Stomach smooth muscle (tissue), 2 donors: Measurements from ENCODE around the gene AK8.

Source experiments
- H3K27ac ChIP-seq: one replicate; pipeline ENCODE4 v1.7.0; 2013; ENCODE audit warnings: mild to moderate bottlenecking, low read length, inconsistent platforms
- H3K27me3 ChIP-seq, 2 donors: one replicate each; pipeline ENCODE4 v1.7.0; 2013; ENCODE audit warnings: low read length in 2 of 2; ENCODE audit not compliant: insufficient read depth in 2 of 2, control insufficient read depth in 1 of 2
- H3K36me3 ChIP-seq, 2 donors: one replicate each; pipeline ENCODE4 v1.7.0; 2013; ENCODE audit warnings: low read length in 2 of 2; ENCODE audit not compliant: control insufficient read depth in 2 of 2, insufficient read depth in 2 of 2
- H3K4me1 ChIP-seq: one replicate; pipeline ENCODE4 v1.7.0; 2013; ENCODE audit warnings: low read length; ENCODE audit not compliant: control insufficient read depth, insufficient read depth
- H3K4me3 ChIP-seq, 2 donors: one replicate each; pipeline ENCODE4 v1.7.0; 2013; ENCODE audit warnings: low read length in 2 of 2
- H3K9ac ChIP-seq, 2 donors: one replicate each; pipeline ENCODE4 v1.7.0; 2013; ENCODE audit warnings: low read length in 2 of 2, mild to moderate bottlenecking in 1 of 2
- H3K9me3 ChIP-seq, 2 donors: one replicate each; pipeline ENCODE4 v1.7.0; 2013; ENCODE audit warnings: low read length in 2 of 2; ENCODE audit not compliant: control insufficient read depth in 2 of 2
- donor health status: healthy.
- donor health status: Pancreatic carcinoma.

AK8 gene

DNA sequence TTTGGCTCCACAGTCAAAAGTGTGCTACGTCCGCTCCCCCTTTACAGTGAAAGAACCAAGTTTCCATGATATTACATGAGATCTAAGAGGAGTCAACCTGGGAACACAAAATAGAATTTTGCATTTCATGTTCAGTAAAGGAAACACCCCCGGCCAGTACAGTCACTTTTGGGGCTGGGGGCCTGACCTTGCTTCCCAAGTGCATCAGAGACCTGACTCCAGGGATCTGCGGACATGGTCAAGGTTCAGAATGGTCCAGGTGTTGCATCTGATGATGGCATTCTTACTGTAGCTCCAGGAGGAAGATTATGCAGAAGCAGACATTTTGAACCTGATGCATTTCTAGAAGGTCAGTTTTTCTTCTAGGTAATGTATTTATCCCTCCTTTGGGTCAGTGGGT is 39.8 kb downstream of the AK8 start:
- no peak overlapping the region for H3K9ac ChIP-seq

DNA sequence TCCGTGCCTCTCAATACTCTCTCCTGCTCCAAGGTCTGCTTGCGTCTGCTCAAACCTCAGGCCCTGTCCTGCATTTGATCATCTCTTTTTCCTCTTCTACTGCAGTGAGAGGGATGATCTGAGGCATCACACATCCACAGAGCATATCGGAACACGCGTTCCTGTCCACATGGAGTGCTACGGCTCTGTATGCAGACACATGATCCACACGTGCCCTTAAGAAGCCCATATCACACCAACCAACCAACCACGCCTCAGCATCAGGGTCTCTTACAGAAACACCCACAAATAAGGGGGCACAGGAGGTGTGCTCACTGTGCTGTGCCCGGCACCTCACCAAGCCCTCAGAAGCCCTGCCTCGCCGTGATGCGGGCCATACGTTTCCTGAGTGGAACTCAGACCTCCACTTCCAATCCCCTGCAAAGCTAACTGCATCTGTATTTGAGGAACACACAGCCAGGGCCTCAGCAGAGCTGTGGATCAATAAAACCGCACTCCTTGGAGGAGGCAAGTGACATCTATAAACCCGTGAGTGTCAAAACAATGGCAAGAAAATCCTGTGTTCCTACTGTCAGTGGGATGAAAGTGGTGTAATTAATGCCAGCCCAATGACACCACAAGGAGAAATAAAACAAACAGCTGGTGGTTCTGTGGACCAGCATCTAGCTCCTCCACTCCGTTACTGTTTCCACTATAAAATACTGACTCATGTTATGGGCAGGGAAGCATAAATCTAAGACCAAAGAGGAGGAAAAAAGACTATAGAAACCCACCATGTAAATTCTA is 40.4 kb downstream of the AK8 start:
- H3K27ac ChIP-seq = no peak overlapping the region
- H3K4me1 ChIP-seq = no peaks in the 10 kb centered on the region
- no peak overlapping the region for H3K4me3 ChIP-seq
- H3K9me3 ChIP-seq = no peaks in the 10 kb centered on the region
- H3K9ac ChIP-seq = no peak overlapping the region
- no peaks in the 10 kb centered on the region for H3K27me3 ChIP-seq
- no peaks in the 10 kb centered on the region for H3K36me3 ChIP-seq

More for the DNA sequence above, 39.8 kb downstream of the AK8 start:
- Histone ChIP-seq H3K4me3 (no peak overlapping the region), H3K36me3 (no peaks in the 10 kb centered on the region), H3K27ac (no peak overlapping the region), H3K9me3 (no peaks in the 10 kb centered on the region), H3K4me1 (no peaks in the 10 kb centered on the region), H3K27me3 (no peaks in the 10 kb centered on the region)

DNA sequence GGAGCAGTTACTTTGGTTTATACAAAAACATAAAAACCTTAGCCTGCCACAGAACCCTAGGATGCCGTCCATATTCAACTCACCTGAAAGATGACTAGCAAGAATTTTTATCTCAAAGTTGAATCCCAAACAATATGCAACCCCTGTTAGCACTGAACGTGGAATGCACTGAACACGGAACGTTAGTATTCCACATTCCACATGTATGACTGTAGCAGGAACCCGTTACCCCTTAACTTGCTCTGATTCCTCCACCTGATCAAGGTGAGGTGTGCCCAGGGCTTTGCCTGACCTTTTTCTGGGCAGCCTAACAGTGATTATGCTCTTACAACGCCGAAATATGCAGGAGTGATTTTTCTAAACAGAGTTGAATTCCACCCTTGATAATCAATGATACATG is 43.7 kb downstream of the AK8 start:
- H3K9ac ChIP-seq = no peak overlapping the region
- no peaks in the 10 kb centered on the region for H3K27me3 ChIP-seq
- H3K36me3 ChIP-seq = no peaks in the 10 kb centered on the region
- no peak overlapping the region for H3K4me3 ChIP-seq
- no peaks in the 10 kb centered on the region for H3K4me1 ChIP-seq
- no peaks in the 10 kb centered on the region for H3K9me3 ChIP-seq
- H3K27ac ChIP-seq = no peak overlapping the region

DNA sequence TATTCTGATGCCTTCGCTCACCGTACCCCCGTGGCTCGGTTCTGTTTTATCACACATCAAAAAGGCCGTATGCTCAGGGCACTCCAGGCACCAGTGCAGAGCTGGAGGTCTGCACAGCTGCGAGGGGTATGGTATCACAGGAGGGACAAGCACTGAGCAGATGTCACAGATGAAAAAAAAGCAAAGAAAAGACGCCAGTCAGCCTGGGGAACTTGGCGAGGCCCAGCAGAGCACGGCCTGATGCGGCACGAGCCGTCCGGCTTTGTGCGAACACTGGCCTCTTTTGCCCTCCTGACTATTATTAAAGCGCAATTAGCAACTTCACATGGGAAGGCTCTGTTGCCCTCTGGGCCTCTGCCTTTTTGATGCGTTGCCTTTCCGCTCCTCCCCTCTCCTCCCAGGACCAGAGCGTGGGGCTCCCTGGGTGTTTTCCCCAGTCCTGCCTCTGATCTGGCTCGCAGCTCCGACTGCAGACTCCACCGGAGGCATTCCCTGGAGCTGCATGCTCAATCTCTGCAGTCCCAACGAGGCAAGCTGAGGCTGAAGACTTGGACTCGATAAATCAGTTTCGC is 44.4 kb downstream of the AK8 start:
- Histone ChIP-seq H3K27me3 (no peaks in the 10 kb centered on the region), H3K36me3 (no peaks in the 10 kb centered on the region), H3K27ac (no peak overlapping the region), H3K4me3 (no peak overlapping the region), H3K9ac (no peak overlapping the region), H3K9me3 (no peaks in the 10 kb centered on the region), H3K4me1 (no peaks in the 10 kb centered on the region)

DNA sequence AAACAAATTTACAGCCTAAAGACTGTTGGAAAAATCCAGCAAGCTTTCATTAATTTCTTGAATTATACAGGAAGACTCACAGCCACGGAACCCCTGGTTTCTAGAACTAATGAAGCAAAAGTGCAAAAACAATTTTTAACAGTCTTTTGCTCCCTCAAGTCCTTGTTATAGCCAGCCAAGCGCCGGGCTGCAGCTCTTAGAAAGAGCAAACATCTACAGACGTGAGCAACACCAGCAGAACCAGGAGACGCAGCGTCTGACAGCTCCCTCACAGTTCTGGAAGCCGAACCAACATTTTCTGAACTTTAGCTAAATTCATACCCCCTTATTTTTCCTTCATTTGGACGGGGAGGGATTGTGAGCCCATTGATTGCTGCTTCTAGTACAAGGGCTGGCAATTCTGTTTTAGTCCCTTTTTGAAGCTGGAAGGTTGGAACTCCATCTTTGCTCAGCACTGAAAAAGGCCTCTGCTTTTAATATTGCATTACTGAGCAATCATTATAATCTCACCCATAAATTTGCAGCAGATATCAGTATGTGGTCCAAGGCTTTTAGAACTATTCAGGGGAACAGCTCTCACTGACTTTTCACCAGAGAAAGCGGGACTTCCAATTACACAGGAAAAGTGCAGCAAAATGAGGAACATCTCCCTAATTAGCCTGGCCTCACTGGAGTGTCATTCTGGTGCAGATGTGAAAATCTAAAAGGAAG is 45.8 kb downstream of the AK8 start:
- Histone ChIP-seq H3K27ac (no peak overlapping the region), H3K9ac (no peak overlapping the region), H3K9me3 (no peaks in the 10 kb centered on the region), H3K4me3 (no peak overlapping the region), H3K4me1 (no peaks in the 10 kb centered on the region), H3K36me3 (no peaks in the 10 kb centered on the region), H3K27me3 (no peaks in the 10 kb centered on the region)

DNA sequence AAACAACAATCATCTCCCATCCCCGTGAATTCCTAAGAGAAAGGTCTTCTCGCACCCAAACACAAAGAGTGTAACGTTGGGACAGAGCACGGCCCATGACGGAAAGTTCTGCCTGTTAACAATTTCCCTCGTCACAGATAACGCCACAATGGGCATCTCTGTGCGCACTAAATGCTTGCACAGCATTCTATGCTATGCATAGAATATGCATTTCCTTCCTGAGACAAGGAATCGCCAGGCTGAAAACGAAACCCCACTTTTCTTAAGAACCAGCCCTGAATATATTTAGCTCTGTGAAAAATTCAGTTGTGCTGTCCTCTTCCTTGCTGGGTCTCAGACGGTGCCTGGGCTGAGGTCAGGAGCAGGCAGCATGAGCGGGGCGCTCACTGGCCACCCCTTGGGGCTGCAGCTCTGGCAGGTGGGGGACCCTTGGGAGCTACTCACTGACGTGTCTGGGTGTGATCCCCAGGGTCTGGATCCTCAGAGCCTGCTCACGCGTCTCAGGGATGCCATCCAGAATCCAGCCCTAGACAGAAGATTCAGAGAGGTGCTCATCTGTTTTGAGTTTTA is 49.8 kb downstream of the AK8 start:
- no peaks in the 10 kb centered on the region for H3K9me3 ChIP-seq
- no peak overlapping the region for H3K27ac ChIP-seq
- no peaks in the 10 kb centered on the region for H3K27me3 ChIP-seq
- H3K4me1 ChIP-seq = no peaks in the 10 kb centered on the region
- no peaks in the 10 kb centered on the region for H3K36me3 ChIP-seq
- H3K9ac ChIP-seq = no peak overlapping the region
- no peak overlapping the region for H3K4me3 ChIP-seq

DNA sequence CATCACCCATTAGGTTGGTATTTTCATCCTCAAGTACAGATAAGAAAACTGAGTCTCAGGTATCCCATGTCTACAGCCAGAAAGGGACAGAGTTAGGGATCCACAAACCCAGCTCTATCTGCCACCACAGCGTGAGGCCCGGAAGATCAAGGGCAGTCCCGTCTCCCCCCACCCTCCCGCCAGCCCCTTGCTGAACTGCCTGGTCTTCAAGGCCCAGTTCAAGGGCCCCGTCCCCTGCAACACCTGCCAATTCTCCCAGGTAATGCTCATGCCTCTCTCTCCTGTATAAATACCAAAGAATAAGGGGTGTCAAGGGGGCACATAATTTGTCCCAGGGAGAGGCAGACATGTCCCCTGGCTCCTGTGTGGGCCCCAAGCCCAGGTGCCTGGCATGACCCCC is 50.7 kb downstream of the AK8 start:
- H3K4me3 ChIP-seq = no peak overlapping the region
- no peaks in the 10 kb centered on the region for H3K9me3 ChIP-seq
- no peaks in the 10 kb centered on the region for H3K4me1 ChIP-seq
- H3K27me3 ChIP-seq = no peaks in the 10 kb centered on the region
- no peak overlapping the region for H3K27ac ChIP-seq
- H3K36me3 ChIP-seq = no peaks in the 10 kb centered on the region
- H3K9ac ChIP-seq = no peak overlapping the region

DNA sequence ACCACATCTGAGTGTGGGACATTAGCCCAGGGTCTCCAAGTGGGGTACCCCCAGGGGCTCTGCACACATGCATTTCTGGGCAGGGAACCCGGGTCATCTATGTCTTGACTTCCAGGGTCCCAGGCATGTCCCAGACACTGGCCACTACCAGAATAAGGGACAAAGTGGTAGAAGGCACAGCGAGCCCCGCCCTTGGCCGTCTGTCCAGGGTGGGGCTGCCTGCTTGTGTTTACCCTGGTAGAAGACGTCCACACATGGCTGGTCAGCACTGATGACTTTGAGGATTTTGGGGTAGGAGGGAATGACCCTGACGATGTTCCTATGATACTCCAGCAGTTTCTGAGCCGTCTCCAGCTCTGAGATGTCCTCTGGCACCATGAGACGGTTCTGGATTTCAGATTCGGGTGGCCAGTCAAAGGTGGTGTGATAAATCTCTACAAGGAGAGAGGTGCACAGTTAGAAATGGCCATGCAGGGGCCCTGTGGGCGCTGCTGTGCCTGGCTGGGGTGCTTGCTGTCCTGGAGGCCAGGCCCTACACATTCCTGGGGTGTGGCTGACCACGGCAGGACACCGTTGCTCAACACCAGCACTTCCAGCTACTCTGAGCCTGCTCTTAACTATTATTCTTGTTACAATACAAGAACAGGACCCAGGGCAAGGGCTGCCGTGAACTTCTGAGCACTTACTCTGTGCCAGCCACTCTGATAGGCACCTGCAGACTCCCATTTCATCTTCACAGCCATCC is 51.3 kb downstream of the AK8 start:
- H3K36me3 ChIP-seq = no peaks in the 10 kb centered on the region
- H3K9me3 ChIP-seq = no peaks in the 10 kb centered on the region
- H3K27me3 ChIP-seq = no peaks in the 10 kb centered on the region
- no peak overlapping the region for H3K27ac ChIP-seq
- no peaks in the 10 kb centered on the region for H3K4me1 ChIP-seq
- H3K9ac ChIP-seq = no peak overlapping the region
- no peak overlapping the region for H3K4me3 ChIP-seq

DNA sequence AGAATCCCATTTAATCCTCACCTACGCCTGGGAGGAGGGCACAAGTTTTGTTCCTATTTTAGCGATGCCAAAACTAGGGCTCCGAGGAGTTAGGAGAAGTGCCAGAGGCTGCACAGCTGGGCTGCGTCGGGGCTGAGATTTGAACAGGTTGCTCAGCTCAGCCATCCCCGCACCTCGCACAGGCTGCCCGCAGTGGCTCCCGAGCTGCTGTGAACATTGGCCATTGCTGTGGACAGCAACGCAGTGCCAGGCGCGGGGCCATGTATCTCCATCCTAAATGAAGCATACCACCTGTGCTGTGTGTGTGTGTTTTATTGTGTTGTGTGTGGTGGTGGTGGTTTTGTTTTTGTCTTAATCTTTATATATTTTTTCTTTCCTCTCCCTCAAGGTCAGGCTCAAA is 52.0 kb downstream of the AK8 start:
- no peaks in the 10 kb centered on the region for H3K36me3 ChIP-seq
- no peak overlapping the region for H3K9ac ChIP-seq
- no peak overlapping the region for H3K4me3 ChIP-seq
- no peak overlapping the region for H3K27ac ChIP-seq
- H3K9me3 ChIP-seq = no peaks in the 10 kb centered on the region
- H3K4me1 ChIP-seq = no peaks in the 10 kb centered on the region
- H3K27me3 ChIP-seq = no peaks in the 10 kb centered on the region

DNA sequence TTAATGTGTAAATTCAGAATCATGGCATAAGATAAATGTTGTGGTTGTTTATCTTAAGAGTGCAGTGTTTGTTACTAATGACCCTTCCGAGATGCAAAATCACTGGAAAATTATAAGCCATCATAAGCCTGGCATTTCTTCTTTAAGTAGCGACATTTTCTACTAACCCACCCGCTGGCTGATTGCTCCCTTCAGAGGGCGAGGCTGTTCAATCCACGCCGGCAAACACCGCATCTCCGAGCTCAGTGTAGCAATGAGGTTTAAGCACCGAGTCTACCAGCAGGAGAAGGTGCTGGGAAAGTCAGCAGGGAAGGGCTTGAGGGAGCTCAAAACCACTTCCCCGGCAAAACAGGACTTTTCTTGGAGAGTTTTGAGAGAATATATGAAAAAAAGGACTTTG is 52.7 kb downstream of the AK8 start:
- H3K9ac ChIP-seq = no peak overlapping the region
- H3K4me3 ChIP-seq = no peak overlapping the region
- H3K27ac ChIP-seq = no peak overlapping the region
- H3K27me3 ChIP-seq = no peaks in the 10 kb centered on the region
- no peaks in the 10 kb centered on the region for H3K9me3 ChIP-seq
- no peaks in the 10 kb centered on the region for H3K4me1 ChIP-seq
- H3K36me3 ChIP-seq = no peaks in the 10 kb centered on the region
